DOHH2 (cell line): ENCODE data around the gene GPR132.

Experiments used
- H3F3A ChIP-seq: fragments of 200-600 bp; sonication (generic), shearing (Covaris generic); 2 replicates; pipeline ENCODE4 v1.6.0; 2016; ENCODE audit warnings: antibody characterized with exemption, mild to moderate bottlenecking; ENCODE audit not compliant: control insufficient read depth, insufficient read depth
- H3K27ac ChIP-seq: fragments of 200-600 bp; sonication (generic); 2 replicates; pipeline ENCODE4 v1.5.1; 2014; ENCODE audit warnings: low read depth, mild to moderate bottlenecking, low read length, moderate library complexity
- H3K27me3 ChIP-seq: fragments of 200-600 bp; sonication (generic); 2 replicates; pipeline ENCODE4 v1.6.1; 2014; ENCODE audit warnings: mild to moderate bottlenecking, low read length, mixed read lengths; ENCODE audit not compliant: control insufficient read depth
- H3K36me3 ChIP-seq: fragments of 200-600 bp; sonication (generic); 2 replicates; pipeline ENCODE4 v1.6.1; 2014; ENCODE audit warnings: mild to moderate bottlenecking, low read length, moderate library complexity, mixed read lengths; ENCODE audit not compliant: control insufficient read depth
- H3K4me1 ChIP-seq: fragments of 200-600 bp; sonication (generic); 2 replicates; pipeline ENCODE4 v1.6.1; 2014; ENCODE audit warnings: mild to moderate bottlenecking, low read length, mixed read lengths; ENCODE audit not compliant: control insufficient read depth
- H3K4me2 ChIP-seq: fragments of 200-600 bp; sonication (generic); 2 replicates; pipeline ENCODE4 v1.6.0; 2014; ENCODE audit warnings: mild to moderate bottlenecking, low read length, moderate library complexity
- H3K4me3 ChIP-seq: fragments of 200-600 bp; sonication (generic); 2 replicates; pipeline ENCODE4 v1.5.1; 2014; ENCODE audit warnings: mild to moderate bottlenecking, low read length, mixed read lengths
- H3K79me2 ChIP-seq: fragments of 200-600 bp; sonication (generic); 2 replicates; pipeline ENCODE4 v1.6.1; 2014; ENCODE audit warnings: mild to moderate bottlenecking, low read length, mixed read lengths; ENCODE audit not compliant: control insufficient read depth
- H3K9me2 ChIP-seq: fragments of 200-600 bp; sonication (generic); replicated peaks from 2 replicates; pipeline ENCODE4 v1.6.1; 2014; ENCODE audit warnings: mild to moderate bottlenecking, low read length, mixed read lengths; ENCODE audit not compliant: control insufficient read depth
- H3K9me3 ChIP-seq: fragments of 200-600 bp; sonication (generic); 2 replicates; pipeline ENCODE4 v1.6.1; 2014; ENCODE audit warnings: antibody characterized with exemption, low read length, mixed read lengths; ENCODE audit not compliant: control insufficient read depth, insufficient read depth
- H4K20me1 ChIP-seq: fragments of 200-600 bp; sonication (generic); 2 replicates; pipeline ENCODE4 v1.6.0; 2014; ENCODE audit warnings: low read depth, mild to moderate bottlenecking, antibody characterized with exemption, low read length, moderate library complexity; ENCODE audit not compliant: control insufficient read depth, insufficient read depth
- EZH2phosphoT487 ChIP-seq: fragments of 200-600 bp; sonication (generic); IDR thresholded peaks from 2 replicates; pipeline ENCODE4 v1.6.1; 2017; ENCODE audit warnings: borderline replicate concordance, mild to moderate bottlenecking, antibody characterized with exemption, low read length, moderate library complexity, mixed read lengths
- TF ChIP-seq, protein P1 (sequence below): fragments of 200-600 bp; sonication (generic); IDR thresholded peaks from one replicate; pipeline ENCODE4 v1.5.1; 2014; ENCODE audit warnings: antibody characterized with exemption, mild to moderate bottlenecking, low read depth, low read length; ENCODE audit not compliant: poor library complexity, severe bottlenecking

The GPR132 gene

DNA sequence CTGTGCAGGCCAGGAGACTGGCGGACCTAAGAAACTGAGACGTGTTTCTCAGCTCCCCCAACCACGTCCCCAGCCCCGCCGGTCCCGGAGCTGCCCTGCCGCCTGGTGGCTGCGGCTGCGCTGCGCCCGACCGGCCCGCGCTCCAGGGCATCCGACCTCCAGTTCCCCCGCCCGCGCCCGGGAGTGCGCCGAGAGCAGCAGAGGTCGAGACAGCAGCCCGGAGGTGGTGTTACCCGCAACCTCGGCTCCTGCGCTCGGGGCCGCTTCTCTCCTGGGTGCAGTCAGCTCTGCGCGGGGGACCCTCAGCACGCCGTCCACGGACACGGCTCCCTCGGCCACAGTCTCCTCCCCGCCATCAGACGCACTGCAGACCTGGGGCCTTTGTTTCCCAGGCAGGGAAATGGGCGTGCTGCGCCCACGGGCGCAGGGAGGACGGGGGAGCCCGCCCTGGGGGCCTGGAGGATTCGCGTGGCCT is 21.6 kb upstream of the GPR132 start:
- peaks cover 8% of the 10 kb centered on the region for H3K4me1 ChIP-seq

DNA sequence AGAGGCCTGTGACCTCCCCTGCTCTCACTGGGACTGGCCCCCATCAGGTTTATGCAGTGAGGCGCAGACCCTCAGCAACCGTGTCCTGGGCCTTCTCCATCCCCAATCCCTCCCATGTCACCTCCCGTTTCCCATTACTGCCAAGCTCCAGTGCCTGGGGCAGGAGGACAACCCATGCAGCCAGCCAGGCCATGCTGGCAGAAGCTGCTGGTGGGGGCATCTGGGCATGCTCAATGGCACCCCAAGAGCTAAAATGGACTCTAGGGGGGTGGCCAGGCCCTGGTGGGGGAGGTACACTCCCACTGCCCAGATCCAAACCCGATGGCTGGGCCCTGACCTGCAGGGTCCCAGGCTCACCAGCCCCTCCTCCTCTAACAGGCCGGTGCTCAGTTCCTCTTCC is 20.5 kb upstream of the GPR132 start:
- no peaks in the 10 kb centered on the region for H3K9me3 ChIP-seq
- no peak overlapping the region for H3K27ac ChIP-seq
- H3K79me2 ChIP-seq: no peaks in the 10 kb centered on the region
- no peaks in the 10 kb centered on the region for H4K20me1 ChIP-seq
- no peak overlapping the region for H3K4me2 ChIP-seq
- no peaks in the 10 kb centered on the region for H3K36me3 ChIP-seq
- no peaks in the 10 kb centered on the region for H3K9me2 ChIP-seq
- TF ChIP-seq EZH2phosphoT487: no peak
- TF ChIP-seq, protein P1, sequence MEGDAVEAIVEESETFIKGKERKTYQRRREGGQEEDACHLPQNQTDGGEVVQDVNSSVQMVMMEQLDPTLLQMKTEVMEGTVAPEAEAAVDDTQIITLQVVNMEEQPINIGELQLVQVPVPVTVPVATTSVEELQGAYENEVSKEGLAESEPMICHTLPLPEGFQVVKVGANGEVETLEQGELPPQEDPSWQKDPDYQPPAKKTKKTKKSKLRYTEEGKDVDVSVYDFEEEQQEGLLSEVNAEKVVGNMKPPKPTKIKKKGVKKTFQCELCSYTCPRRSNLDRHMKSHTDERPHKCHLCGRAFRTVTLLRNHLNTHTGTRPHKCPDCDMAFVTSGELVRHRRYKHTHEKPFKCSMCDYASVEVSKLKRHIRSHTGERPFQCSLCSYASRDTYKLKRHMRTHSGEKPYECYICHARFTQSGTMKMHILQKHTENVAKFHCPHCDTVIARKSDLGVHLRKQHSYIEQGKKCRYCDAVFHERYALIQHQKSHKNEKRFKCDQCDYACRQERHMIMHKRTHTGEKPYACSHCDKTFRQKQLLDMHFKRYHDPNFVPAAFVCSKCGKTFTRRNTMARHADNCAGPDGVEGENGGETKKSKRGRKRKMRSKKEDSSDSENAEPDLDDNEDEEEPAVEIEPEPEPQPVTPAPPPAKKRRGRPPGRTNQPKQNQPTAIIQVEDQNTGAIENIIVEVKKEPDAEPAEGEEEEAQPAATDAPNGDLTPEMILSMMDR: no peak
- peaks cover 7% of the 10 kb centered on the region for H3K4me1 ChIP-seq
- no peaks in the 10 kb centered on the region for H3F3A ChIP-seq
- H3K27me3 ChIP-seq: peaks cover 56% of the 10 kb centered on the region
- H3K4me3 ChIP-seq: no peak overlapping the region

More for the DNA sequence above, 21.6 kb upstream of the GPR132 start:
- H3K9me2 ChIP-seq: no peaks in the 10 kb centered on the region
- H3K9me3 ChIP-seq: no peaks in the 10 kb centered on the region
- H3K4me2 ChIP-seq: peak overlapping the region; percentile 60
- H3K36me3 ChIP-seq: no peaks in the 10 kb centered on the region
- H3K4me3 ChIP-seq: peak overlapping the region; percentile 32; the same call in 1 of the 2 replicates
- no peaks in the 10 kb centered on the region for H4K20me1 ChIP-seq
- H3K27ac ChIP-seq: no peak overlapping the region
- H3K27me3 ChIP-seq: peaks cover 51% of the 10 kb centered on the region
- TF ChIP-seq EZH2phosphoT487: peak; percentile 89; the same call in 1 of the 2 replicates
- TF ChIP-seq, protein P1: peak; percentile 72
- H3K79me2 ChIP-seq: no peaks in the 10 kb centered on the region
- H3F3A ChIP-seq: no peaks in the 10 kb centered on the region

DNA sequence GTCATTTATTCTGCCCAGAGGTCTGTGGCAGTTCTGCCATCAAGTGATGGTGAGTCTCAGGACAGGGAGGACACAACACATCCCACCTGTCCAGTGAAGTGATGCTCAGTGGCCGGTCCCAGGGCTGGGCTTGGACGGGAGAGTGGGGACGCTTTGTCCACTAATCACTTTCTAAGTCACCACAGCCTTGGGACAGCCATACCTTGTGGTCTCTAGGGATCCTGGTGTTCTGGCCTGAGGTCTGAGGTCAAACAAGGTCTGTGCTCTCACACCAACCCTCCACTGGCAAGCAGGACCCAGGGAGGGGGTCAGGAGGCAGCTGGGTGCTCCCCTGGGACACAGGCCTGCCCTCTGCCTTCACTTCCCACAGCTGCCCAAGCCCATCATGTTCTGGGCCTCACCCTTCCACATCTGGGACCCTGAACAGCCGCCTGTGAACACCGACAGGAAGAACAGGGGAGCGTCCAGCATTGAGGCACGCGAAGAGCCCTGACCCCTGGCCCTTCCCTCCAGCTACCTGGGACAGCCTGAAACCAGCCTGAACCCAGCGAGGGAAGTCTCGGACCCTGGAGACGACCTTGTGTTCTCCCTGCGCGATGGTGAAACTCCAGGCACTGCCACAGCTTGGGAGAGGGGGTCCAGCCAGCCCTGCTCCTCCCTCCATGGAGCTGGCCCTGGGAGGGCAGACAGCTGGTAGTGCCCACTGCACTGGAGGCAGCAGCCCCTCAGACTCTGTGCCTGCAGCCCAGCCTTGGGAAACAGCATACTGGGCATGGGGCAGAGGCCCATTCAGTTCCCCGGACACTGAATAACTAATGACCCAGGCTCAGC is 19.7 kb upstream of the GPR132 start:
- H4K20me1 ChIP-seq: no peaks in the 10 kb centered on the region
- no peaks in the 10 kb centered on the region for H3K9me3 ChIP-seq
- no peak overlapping the region for H3K4me3 ChIP-seq
- no peak overlapping the region for H3K27ac ChIP-seq
- H3K79me2 ChIP-seq: no peaks in the 10 kb centered on the region
- peaks cover 5% of the 10 kb centered on the region for H3K4me1 ChIP-seq
- H3F3A ChIP-seq: no peaks in the 10 kb centered on the region
- no peaks in the 10 kb centered on the region for H3K9me2 ChIP-seq
- H3K36me3 ChIP-seq: no peaks in the 10 kb centered on the region
- peaks cover 53% of the 10 kb centered on the region for H3K27me3 ChIP-seq
- TF ChIP-seq, protein P1: no peak
- no peak for TF ChIP-seq EZH2phosphoT487
- no peak overlapping the region for H3K4me2 ChIP-seq
